Ovary (tissue), 3 donors: ENCODE results near the gene ADGB.

Experiments used
- CTCF ChIP-seq, 3 donors: fragments of 450-650 bp in 2 of 3; fragments of 200-600 bp in 1 of 3; IDR thresholded peaks; one replicate each; pipeline versions ENCODE4 v1.5.1 to v1.8.0; 2016 to 2022; ENCODE audit warnings: antibody characterized with exemption in 3 of 3, mild to moderate bottlenecking in 1 of 3
- POLR2A ChIP-seq: fragments of 450-650 bp; IDR thresholded peaks from one replicate; pipeline ENCODE4 v1.6.1; 2017; ENCODE audit warnings: antibody characterized with exemption, mild to moderate bottlenecking, moderate library complexity
- donor health status: DM: no; HTN: no; CAD: no.

- TF ChIP-seq CTCF (IDR thresholded peaks at IDR 0.05) (no peak), POLR2A (no peak)
Observed at GRCh38 chr6:146689806-146690205, 91.0 kb downstream of the ADGB start.
